Lung microvascular endothelial cell (primary cell): ENCODE data around the gene MZT1. TPM values are rescaled to one million over a fixed set of nuclear protein-coding genes. Genes with fewer than 3 reads are reported as not detected.

Experiments used
- DNase-seq, 2 donors: peaks; one replicate each; pipeline versions ENCODE4 v3.0.0 to v3.0.0-alpha.2; 2010; ENCODE audit warnings: low read depth in 2 of 2
- total RNA-seq: library from RNA; depleted of rRNA; stranded (reverse); fragments of >200 nt; gene quantifications from 2 replicates; pipeline ENCODE4 v1.2.1, GENCODE V29; 2014

MZT1 gene
- total RNA-seq, 1 donor from 2014 or later = 9.9 TPM

DNA sequence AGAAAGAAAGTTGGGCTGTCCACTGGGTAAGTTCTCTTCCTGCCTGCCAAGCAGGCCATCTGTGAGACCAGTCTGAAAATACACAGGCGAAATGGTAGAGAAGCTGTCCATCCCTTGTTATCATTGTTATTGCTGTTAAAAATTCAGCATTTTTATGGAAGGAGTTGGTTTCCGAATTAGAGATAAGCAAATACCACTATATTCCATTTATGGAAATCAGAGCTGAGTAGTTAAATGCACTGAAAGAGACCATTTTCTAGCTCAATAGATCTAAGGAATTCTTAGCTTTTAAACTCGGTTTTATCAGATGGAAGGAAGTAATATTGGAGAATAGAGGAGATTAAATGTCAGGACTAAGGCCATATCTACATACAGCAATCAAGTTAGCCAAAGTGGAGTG, 40.7 kb downstream of the MZT1 start:
- peak in 1 of 2 donors; percentile 31 for DNase-seq

DNA sequence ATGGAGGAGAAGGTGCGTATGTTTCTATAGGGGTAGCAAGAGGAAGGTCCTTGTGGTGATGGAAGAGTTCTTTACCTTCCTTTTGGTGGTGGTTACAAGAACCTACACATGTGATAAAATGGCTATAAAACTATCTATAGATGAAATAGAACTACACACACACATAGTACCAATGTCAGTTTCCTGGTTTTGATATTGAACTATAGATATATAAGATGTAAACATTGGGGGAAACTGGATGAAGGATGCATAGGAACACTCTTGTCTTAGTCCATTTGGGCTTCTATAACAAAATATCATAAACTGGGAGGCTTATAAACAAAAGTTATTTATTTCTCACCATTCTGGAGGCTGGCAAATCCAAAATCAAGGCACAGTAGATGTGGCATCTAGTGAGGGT, 47.1 kb downstream of the MZT1 start:
- DNase-seq = no peak

- peak in 1 of 2 donors; percentile 38 for DNase-seq
Observed at GRCh38 chr13:72678312-72678711, 49.1 kb downstream of the MZT1 start.

DNA sequence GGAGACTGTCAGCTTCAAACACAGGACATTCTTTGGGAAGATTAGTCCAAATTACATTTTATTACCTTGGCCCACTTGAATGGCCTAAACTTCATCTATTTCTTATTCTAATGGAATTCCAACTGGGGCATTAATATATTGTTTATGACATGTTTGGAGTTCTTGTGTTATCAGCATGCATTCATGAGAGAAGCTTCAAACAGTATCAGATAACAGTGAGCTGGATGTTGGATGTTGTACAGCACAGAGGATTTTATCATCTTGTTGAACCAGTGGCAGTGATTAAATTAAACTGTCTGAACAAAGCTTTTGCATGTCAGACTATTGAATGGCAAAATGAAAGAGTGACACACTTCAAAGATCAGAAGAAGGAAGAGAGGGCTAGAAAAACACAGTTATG, 50.0 kb downstream of the MZT1 start:
- no peak for DNase-seq

DNA sequence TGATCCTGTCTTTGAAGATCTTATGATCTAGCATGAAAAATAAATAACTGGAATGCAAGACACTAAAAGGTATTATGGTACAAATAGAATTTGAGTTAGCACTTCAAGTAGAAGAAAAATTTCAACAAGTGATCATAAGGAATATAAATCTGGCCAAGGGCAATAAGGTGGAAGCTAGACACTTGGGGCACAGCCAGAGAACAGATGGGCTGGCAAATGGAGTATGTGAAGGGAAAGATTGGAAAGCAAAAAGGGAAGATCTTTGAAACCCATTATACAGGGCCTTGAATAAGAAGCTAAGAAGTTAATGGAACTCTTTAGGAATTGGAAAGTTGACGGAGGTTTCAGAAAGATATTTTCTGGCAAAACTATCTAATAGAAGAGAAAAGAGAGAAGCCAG, 61.0 kb downstream of the MZT1 start:
- DNase-seq = no peak

- DNase-seq = no peak
Observed at GRCh38 chr13:72662548-72662947, 64.9 kb downstream of the MZT1 start.

Other genes starting within 250 kb of the MZT1 start
- 2.8 and 3.7 TPM in 2 replicates for gene BORA, start 294 bp upstream of the MZT1 start, total RNA-seq
- 17.7 and 26.2 TPM in 2 replicates for gene DIS3, start 54.3 kb upstream of the MZT1 start, total RNA-seq
- gene PIBF1, start 54.5 kb upstream of the MZT1 start, total RNA-seq = 10.2 and 14.9 TPM in 2 replicates